Ecto neural progenitor cell (in vitro differentiated cells): ENCODE results near the gene PAPSS2.

ENCODE experiments used
- DNase-seq: peaks from one replicate; pipeline ENCODE4 v3.0.0-alpha.2; 2018; ENCODE audit warnings: low spot score

Gene PAPSS2

GRCh38 chr10:87671139-87671815 lies 11.6 kb downstream of the PAPSS2 start:
- no peak for DNase-seq

GRCh38 chr10:87672551-87672950 lies 12.9 kb downstream of the PAPSS2 start:
- DNase-seq = no peak

- DNase-seq = no peak
Observed at GRCh38 chr10:87674943-87675342, 15.3 kb downstream of the PAPSS2 start.

GRCh38 chr10:87675396-87676376 lies 16.0 kb downstream of the PAPSS2 start:
- no peak for DNase-seq

GRCh38 chr10:87677595-87677994 lies 17.9 kb downstream of the PAPSS2 start:
- no peak for DNase-seq

- no peak for DNase-seq
Observed at GRCh38 chr10:87678302-87678701, 18.6 kb downstream of the PAPSS2 start.

- DNase-seq = no peak
Observed at GRCh38 chr10:87683356-87683755, 23.7 kb downstream of the PAPSS2 start.

GRCh38 chr10:87684001-87684638 lies 24.4 kb downstream of the PAPSS2 start:
- DNase-seq = no peak

- DNase-seq = no peak
Observed at GRCh38 chr10:87685832-87686574, 26.3 kb downstream of the PAPSS2 start.

- DNase-seq = no peak
Observed at GRCh38 chr10:87691506-87692070, 31.9 kb downstream of the PAPSS2 start.

GRCh38 chr10:87692956-87693484 lies 33.3 kb downstream of the PAPSS2 start:
- DNase-seq = no peak

GRCh38 chr10:87694011-87694794 lies 34.5 kb downstream of the PAPSS2 start:
- no peak for DNase-seq

GRCh38 chr10:87695074-87695473 lies 35.4 kb downstream of the PAPSS2 start:
- no peak for DNase-seq

GRCh38 chr10:87696922-87697745 lies 37.5 kb downstream of the PAPSS2 start:
- no peak for DNase-seq

GRCh38 chr10:87700031-87700796 lies 40.5 kb downstream of the PAPSS2 start:
- no peak for DNase-seq

- no peak for DNase-seq
Observed at GRCh38 chr10:87702260-87702972, 42.7 kb downstream of the PAPSS2 start.

- no peak for DNase-seq
Observed at GRCh38 chr10:87702973-87703294, 43.3 kb downstream of the PAPSS2 start.

- DNase-seq = no peak
Observed at GRCh38 chr10:87703771-87704170, 44.1 kb downstream of the PAPSS2 start.
